ENCODE measurements around the gene RAB6A.

DNA sequence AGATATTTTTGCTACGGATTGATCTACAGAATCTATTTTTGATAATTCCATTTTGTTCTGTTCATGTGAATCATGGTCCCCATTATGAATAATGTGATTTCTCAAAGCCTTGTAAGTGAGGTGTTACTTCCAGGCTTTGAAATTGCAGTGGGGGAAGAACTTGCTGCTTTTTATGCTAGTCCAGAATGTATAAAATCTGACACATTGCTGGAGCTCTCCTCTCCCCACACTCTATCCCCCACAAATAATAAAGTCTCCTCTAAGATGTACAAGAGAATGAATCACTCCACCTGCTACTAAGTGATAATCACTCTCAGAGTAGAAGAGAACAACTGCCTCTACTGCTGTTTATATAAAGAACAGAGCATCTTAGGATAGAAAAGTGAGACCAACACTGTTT, 5.9 kb upstream of the RAB6A start:
- TF ChIP-seq, protein P1, sequence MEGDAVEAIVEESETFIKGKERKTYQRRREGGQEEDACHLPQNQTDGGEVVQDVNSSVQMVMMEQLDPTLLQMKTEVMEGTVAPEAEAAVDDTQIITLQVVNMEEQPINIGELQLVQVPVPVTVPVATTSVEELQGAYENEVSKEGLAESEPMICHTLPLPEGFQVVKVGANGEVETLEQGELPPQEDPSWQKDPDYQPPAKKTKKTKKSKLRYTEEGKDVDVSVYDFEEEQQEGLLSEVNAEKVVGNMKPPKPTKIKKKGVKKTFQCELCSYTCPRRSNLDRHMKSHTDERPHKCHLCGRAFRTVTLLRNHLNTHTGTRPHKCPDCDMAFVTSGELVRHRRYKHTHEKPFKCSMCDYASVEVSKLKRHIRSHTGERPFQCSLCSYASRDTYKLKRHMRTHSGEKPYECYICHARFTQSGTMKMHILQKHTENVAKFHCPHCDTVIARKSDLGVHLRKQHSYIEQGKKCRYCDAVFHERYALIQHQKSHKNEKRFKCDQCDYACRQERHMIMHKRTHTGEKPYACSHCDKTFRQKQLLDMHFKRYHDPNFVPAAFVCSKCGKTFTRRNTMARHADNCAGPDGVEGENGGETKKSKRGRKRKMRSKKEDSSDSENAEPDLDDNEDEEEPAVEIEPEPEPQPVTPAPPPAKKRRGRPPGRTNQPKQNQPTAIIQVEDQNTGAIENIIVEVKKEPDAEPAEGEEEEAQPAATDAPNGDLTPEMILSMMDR (IDR thresholded peaks at IDR 0.05), result no peak
- TF ChIP-seq POLR2AphosphoS5 (IDR thresholded peaks at IDR 0.05), result no peak
- no peak for TF ChIP-seq POLR2A (IDR thresholded peaks at IDR 0.05)
- TF ChIP-seq EP300 (IDR thresholded peaks at IDR 0.05; ENCODE audit: low read depth), result no peak
